ENCODE measurements around the gene AFAP1L1.

Gene AFAP1L1

DNA sequence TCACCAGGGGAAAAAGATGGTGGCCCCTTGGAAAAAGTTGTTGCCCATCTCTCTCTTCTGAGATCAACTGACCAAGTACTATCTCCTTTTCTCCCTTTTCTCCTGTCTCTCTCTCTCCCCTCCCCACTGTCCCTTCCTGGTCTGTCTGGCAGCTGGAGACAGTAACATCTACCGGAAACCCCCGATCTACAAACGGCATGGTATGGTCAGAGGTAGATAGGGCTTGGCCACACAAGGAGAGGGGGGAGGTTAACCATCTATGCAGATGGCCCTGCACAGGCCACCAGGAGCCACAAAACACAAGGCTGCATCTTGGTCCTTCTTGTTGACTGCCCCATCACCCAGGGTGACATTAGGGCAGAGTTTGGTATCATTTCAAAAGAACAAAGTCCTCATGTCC is 29.3 kb upstream of the AFAP1L1 start:
- DNase-seq (ENCODE audit: low spot score), result no peak
- TF ChIP-seq, protein P1, sequence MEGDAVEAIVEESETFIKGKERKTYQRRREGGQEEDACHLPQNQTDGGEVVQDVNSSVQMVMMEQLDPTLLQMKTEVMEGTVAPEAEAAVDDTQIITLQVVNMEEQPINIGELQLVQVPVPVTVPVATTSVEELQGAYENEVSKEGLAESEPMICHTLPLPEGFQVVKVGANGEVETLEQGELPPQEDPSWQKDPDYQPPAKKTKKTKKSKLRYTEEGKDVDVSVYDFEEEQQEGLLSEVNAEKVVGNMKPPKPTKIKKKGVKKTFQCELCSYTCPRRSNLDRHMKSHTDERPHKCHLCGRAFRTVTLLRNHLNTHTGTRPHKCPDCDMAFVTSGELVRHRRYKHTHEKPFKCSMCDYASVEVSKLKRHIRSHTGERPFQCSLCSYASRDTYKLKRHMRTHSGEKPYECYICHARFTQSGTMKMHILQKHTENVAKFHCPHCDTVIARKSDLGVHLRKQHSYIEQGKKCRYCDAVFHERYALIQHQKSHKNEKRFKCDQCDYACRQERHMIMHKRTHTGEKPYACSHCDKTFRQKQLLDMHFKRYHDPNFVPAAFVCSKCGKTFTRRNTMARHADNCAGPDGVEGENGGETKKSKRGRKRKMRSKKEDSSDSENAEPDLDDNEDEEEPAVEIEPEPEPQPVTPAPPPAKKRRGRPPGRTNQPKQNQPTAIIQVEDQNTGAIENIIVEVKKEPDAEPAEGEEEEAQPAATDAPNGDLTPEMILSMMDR (IDR thresholded peaks at IDR 0.05; ENCODE audit: borderline replicate concordance, control extremely low read depth, extremely low read depth, insufficient read depth, missing control alignments), result no peak
- in situ Hi-C loops (cut with MboI; ENCODE audit: low sequenced_read_pairs, unreplicated experiment), result no loop called here

DNA sequence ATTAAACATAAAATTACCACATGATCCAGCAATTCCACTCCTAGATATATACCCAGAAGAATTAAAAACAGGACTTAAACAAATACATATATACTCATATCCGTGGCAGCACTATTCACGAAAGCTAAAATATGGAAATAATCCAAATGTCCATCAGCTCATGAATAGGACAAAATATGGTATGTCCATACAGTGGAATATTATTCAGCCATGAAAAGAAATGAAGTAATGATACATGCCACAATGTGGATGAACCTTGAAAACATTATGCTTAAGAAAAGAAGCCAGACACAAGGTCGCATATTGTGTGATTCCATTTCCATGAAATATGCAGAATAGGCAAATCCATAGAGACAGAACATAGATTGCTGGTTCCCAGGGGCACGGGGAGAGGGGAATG is 24.8 kb upstream of the AFAP1L1 start:
- TF ChIP-seq, protein P1 (IDR thresholded peaks at IDR 0.05; ENCODE audit: borderline replicate concordance, control extremely low read depth, extremely low read depth, insufficient read depth, missing control alignments), result no peak
- in situ Hi-C loops (cut with MboI; ENCODE audit: low sequenced_read_pairs, unreplicated experiment), result no loop called here
- no peak for DNase-seq (ENCODE audit: low spot score)

DNA sequence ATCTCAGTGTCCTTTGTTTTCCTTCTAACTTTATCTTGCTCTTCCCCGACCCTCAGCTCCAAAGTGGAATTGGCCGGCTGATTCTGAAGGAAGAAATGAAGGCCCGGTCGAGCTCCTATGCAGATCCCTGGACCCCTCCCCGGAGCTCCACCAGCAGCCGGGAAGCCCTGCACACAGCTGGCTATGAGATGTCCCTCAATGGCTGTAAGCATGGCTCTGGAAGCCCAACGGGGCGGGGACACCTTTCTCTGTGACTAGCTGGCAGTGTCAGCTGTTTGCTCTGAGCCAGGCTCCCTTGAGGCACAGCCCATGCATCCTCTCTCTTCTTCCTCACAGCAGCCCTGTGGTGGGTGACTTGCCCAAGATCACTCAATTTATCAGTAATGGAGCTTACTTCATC is 23.9 kb upstream of the AFAP1L1 start:
- no peak for DNase-seq (ENCODE audit: low spot score)
- in situ Hi-C loops (cut with MboI; ENCODE audit: low sequenced_read_pairs, unreplicated experiment), result no loop called here
- TF ChIP-seq, protein P1 (IDR thresholded peaks at IDR 0.05; ENCODE audit: borderline replicate concordance, control extremely low read depth, extremely low read depth, insufficient read depth, missing control alignments), result no peak

DNA sequence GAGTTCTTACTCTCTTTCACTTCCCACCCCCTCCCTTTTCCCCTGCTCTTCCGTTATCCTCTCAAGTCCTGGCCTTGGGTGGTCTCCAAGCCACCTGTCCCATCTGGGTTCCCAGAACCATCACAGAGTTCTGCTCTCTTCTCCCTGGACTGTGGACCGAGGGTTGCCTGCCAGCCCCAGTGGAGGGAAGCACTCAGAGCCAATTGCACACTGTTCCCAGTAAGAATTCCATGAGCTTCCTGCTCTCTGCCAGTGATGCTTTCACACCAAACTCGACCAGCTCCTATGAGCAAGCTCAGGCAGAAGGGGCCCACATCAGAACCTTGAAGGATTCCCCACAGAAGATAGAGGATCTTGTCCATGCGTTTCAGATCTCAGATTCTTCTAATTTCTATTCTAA is 20.1 kb upstream of the AFAP1L1 start:
- no peak for DNase-seq (ENCODE audit: low spot score)
- TF ChIP-seq, protein P1 (IDR thresholded peaks at IDR 0.05; ENCODE audit: borderline replicate concordance, control extremely low read depth, extremely low read depth, insufficient read depth, missing control alignments), result no peak
- in situ Hi-C loops (cut with MboI; ENCODE audit: low sequenced_read_pairs, unreplicated experiment), result loop anchor here (25.0 kb wide), 1 partner anchor 514 kb away; no protein-coding TSS in a partner anchor

DNA sequence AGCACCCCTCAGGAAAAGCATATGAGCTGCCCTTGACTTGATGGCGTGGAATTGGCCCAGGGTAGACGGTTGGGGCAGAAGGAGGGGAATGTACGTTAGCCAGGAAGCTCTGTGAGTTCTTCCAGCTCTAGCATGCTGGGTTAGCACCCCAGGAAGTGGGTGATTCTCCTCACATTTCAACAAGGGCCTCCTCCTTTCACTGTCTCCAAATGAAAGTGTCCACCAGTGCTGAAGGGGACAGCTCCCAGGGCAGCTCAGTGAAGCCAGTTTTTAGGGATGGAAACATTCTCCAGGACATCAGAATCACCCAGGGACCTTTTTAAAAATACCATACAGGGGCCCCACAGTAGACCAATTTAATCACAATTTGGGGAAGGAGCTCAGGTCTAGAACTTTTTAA is 17.2 kb upstream of the AFAP1L1 start:
- no peak for DNase-seq (ENCODE audit: low spot score)
- in situ Hi-C loops (cut with MboI; ENCODE audit: low sequenced_read_pairs, unreplicated experiment), result loop anchor here (25.0 kb wide), 1 partner anchor 517 kb away; no protein-coding TSS in a partner anchor
- TF ChIP-seq, protein P1 (IDR thresholded peaks at IDR 0.05; ENCODE audit: borderline replicate concordance, control extremely low read depth, extremely low read depth, insufficient read depth, missing control alignments), result no peak

DNA sequence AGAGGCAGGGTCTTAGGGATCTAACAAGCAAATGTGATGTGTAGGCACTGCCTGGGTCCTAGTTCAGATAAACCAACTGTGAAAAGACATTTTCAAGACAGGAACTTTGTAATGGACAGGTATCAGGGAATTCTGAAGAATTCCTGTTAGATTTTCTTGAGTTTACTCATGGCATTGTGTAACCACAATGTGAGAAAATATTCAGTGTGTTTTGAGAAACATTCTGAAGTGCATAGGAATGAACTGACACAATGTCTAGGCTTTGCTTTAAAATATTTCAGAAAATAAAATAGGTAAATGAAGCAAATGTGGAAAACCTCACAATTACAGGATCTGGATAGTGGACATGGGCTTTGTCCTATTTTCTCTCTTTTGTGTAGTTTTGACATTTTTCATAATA is 15.2 kb upstream of the AFAP1L1 start:
- no peak for DNase-seq (ENCODE audit: low spot score)
- in situ Hi-C loops (cut with MboI; ENCODE audit: low sequenced_read_pairs, unreplicated experiment), result loop anchor here (25.0 kb wide), 1 partner anchor 519 kb away; no protein-coding TSS in a partner anchor
- TF ChIP-seq, protein P1 (IDR thresholded peaks at IDR 0.05; ENCODE audit: borderline replicate concordance, control extremely low read depth, extremely low read depth, insufficient read depth, missing control alignments), result no peak

All from GM13976 (cell line).